Stimulated activated CD4-positive, alpha-beta T cell treated with anti-CD3 and anti-CD28 coated beads, Interleukin-1b, Interleukin-23, amount 100 ng/mL, for 4 hours (primary cell): ENCODE results near the gene MMS19.
A peak's percentile ranks its signal among the peaks of the same experiment; 100 is the strongest.
"Not testable (repeated sequence)": the region's sequence is repeated elsewhere in the genome, so short reads cannot be mapped to it uniquely, and the experiment has no call there.

Experiments
- DNase-seq, 2 donors: peaks; one replicate each; pipeline ENCODE4 v3.0.0-alpha.2; 2020; ENCODE audit warnings: low read depth in 2 of 2

Gene MMS19

GRCh38 chr10:97425964-97426775 is 72.1 kb downstream of the MMS19 start, which contains the start of gene PGAM1:
TSS of gene PGAM1 (plus strand) at chr10:97426191. CDS start at chr10:97426308, 117 bp downstream.
- peak; percentile 93 for DNase-seq

GRCh38 chr10:97423757-97424098 is 74.5 kb downstream of the MMS19 start:
- not testable (repeated sequence) for DNase-seq

DNA sequence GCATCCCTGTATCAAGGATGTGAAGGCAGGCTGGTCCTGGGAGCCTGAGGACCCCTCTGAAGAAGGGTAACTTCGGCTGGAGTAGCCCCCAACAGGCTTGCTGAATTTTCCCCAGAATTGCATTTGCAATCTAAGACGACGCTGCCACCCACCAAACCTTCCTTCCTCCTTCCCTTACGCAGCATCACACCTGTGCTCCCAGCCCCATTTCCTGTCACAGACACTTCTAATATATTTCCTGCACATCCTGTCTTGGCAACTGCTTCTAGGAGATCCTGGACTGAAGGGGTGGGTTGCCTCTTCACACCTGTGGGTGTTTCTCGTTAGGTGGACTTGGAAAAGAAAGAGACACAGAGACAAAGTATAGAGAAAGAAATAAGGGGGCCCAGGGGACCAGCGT is 81.7 kb downstream of the MMS19 start:
- no peak for DNase-seq

GRCh38 chr10:97412891-97413304 is 85.3 kb downstream of the MMS19 start:
- DNase-seq = peak in 1 of 2 donors; percentile 34

GRCh38 chr10:97411406-97411805 is 86.8 kb downstream of the MMS19 start:
- no peak for DNase-seq

GRCh38 chr10:97408496-97408992 is 89.7 kb downstream of the MMS19 start:
- DNase-seq = no peak
